Colonic mucosa (tissue), 4 donors: ENCODE measurements around the gene LCN15. TPM values are rescaled to one million over a fixed set of nuclear protein-coding genes. Genes with fewer than 3 reads are reported as not detected.

Experiments
- DNase-seq: peaks from one replicate; pipeline ENCODE4 v3.0.0-alpha.2; 2020
- H3K27ac ChIP-seq: fragments of 200-600 bp; one replicate; pipeline ENCODE4 v1.8.0; 2021
- H3K27me3 ChIP-seq: fragments of 200-600 bp; one replicate; pipeline ENCODE4 v1.8.0; 2021
- H3K36me3 ChIP-seq: fragments of 200-600 bp; one replicate; pipeline ENCODE4 v1.8.0; 2021
- H3K4me1 ChIP-seq: fragments of 200-600 bp; one replicate; pipeline ENCODE4 v1.8.0; 2021; ENCODE audit warnings: mild to moderate bottlenecking
- H3K4me3 ChIP-seq: fragments of 200-600 bp; one replicate; pipeline ENCODE4 v1.8.0; 2021
- H3K9ac ChIP-seq, 2 donors: one replicate each; pipeline ENCODE4 v1.7.0; 2013; ENCODE audit warnings: control low read depth in 2 of 2, low read depth in 2 of 2, low read length in 2 of 2
- H3K9me3 ChIP-seq: fragments of 200-600 bp; one replicate; pipeline ENCODE4 v1.8.0; 2021
- CTCF ChIP-seq: fragments of 200-600 bp; IDR thresholded peaks from one replicate; pipeline ENCODE4 v1.8.0; 2022; ENCODE audit warnings: antibody characterized with exemption, mild to moderate bottlenecking
- intact Hi-C: fragments of 100-400 bp; cut with DNase I; formaldehyde crosslinking; loops from one replicate; pipeline ENCODE4 v1.14.1; 2022
- total RNA-seq, 2 donors: library from RNA; stranded (reverse); fragmentation: NEBNext Ultra II Directional in 1 of 2; extraction: Animal tissue kit (Norgen Biotek cat#: 25700) in 1 of 2; gene quantifications; one replicate each; pipeline ENCODE4 v1.2.1, GENCODE V29; 2021
- donor health status: healthy.
- donor health status: DM: no; HTN: no; CAD: no.
- donor health status: DM: no; HTN: no; CAD: no.

LCN15 gene
- total RNA-seq, 2 donors from 2014 or later, result 3.4 TPM; not detected in 1

DNA sequence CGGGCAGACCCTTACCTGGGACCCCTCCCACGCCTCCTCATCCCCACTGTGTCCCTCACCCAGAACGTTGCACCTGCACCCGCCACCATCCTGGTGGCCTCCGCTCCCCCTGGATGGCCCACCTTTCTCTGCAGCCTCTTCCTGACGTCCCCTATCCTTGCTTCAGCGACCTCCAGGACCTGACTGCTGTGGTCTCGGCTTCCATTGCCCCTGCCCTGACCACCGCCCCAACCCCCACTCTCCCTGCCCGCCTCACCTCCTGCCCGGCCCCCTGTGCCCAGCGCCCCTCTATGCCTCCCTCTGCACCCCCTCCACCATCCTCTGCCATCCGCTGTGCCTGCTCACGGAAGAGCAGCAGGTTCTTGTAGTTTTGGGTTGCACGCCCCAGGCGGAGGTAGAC lies 23.8 kb downstream of the LCN15 start:
- TF ChIP-seq CTCF, result no peak
- Histone ChIP-seq H3K36me3 (no peaks in the 10 kb centered on the region), H3K27me3 (peaks cover 27% of the 10 kb centered on the region), H3K4me1 (no peaks in the 10 kb centered on the region), H3K27ac (no peak overlapping the region), H3K9ac (no peak overlapping the region), H3K9me3 (no peaks in the 10 kb centered on the region), H3K4me3 (no peak overlapping the region)
- DNase-seq, result no peak
- intact Hi-C loops, result no loop called here

DNA sequence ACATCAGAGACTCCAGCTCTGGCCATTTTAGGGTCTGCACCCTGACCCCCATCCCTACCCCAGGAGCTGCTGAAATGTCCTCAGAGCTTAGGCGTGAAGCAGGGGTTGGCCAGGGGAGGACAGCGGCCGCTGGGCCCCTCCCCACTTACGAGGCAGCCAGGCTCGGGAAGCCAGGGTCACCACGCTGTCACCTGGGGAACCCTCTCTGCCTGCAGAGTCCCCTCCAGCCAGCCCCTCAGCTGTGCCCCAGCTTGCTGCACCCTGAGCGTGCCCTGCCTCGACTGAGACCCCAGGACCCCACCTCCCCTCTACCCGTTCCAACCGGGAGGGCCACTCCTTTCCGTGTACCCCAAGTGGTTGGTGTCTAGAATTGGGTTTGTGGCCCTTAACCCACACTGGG lies 24.2 kb downstream of the LCN15 start:
- no peak overlapping the region for H3K4me3 ChIP-seq
- DNase-seq, result no peak
- H3K27ac ChIP-seq, result no peak overlapping the region
- intact Hi-C loops, result no loop called here
- H3K9me3 ChIP-seq, result no peaks in the 10 kb centered on the region
- peaks cover 27% of the 10 kb centered on the region for H3K27me3 ChIP-seq
- no peak for TF ChIP-seq CTCF
- H3K9ac ChIP-seq, result no peak overlapping the region
- H3K36me3 ChIP-seq, result no peaks in the 10 kb centered on the region
- H3K4me1 ChIP-seq, result no peaks in the 10 kb centered on the region

GRCh38 chr9:136739509-136739908 lies 24.8 kb downstream of the LCN15 start:
- no peak for TF ChIP-seq CTCF
- intact Hi-C loops, result no loop called here
- Histone ChIP-seq H3K9me3 (no peaks in the 10 kb centered on the region), H3K4me3 (no peak overlapping the region), H3K4me1 (no peaks in the 10 kb centered on the region), H3K27ac (no peak overlapping the region), H3K36me3 (no peaks in the 10 kb centered on the region), H3K9ac (no peak overlapping the region), H3K27me3 (peaks cover 27% of the 10 kb centered on the region)
- DNase-seq, result no peak

DNA sequence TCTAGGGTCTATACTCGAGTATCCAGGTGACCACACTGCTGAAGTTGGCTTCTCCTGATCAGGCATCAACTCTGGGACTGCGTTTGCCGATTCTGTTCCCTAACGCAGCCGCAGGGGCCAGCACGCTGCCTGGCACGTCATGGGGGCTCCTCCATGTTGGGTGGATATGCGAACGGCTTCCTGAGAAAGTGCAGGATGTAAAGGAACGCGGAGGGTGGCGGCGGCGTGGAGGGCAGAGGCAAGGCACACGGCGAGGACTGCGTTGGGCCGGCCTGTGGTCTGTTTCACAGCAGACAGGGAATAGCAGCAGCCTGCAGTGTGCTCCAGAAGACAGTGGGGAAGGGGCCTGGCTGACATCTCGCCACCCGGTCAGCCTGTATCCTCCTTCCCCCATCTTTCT lies 25.4 kb downstream of the LCN15 start:
- H3K36me3 ChIP-seq, result no peaks in the 10 kb centered on the region
- no peaks in the 10 kb centered on the region for H3K4me1 ChIP-seq
- no peak for DNase-seq
- no peaks in the 10 kb centered on the region for H3K9me3 ChIP-seq
- H3K4me3 ChIP-seq, result no peak overlapping the region
- TF ChIP-seq CTCF, result no peak
- intact Hi-C loops, result no loop called here
- H3K27ac ChIP-seq, result no peak overlapping the region
- no peak overlapping the region for H3K9ac ChIP-seq
- peaks cover 27% of the 10 kb centered on the region for H3K27me3 ChIP-seq

DNA sequence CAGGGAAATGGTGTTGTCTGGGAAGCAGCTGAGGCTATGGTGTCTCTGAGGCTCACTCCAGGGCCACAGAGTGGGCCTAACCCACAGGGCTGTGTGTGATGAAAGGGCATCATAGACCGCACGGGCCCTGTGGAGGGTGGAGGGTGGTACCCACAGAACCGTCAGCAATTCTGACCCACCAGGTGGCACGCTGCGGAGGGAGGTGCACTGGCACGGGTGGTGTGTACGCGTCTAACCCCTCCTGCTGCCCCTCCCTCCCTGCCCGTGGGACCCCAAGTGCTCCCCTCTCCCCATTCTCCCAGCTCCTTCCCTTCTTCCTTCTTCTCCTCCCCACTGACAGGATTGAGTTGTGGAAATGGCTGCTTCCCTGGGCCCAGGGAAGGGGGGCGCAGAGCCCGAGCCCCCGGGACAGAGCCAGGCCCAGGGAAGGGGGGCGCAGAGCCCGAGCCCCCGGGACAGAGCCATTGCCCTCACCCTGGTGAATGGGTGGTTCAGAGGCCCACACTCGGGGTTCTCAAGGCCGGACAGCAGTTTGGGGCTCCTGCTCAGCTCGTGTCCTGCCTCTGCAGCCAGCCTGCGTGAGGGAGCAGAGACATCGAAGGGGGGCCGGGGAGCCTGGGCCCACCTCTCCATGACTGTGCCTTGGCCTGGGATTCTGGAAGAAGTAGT lies 28.4 kb downstream of the LCN15 start:
- intact Hi-C loops, result no loop called here
- no peak overlapping the region for H3K4me3 ChIP-seq
- no peak for TF ChIP-seq CTCF
- H3K27ac ChIP-seq, result no peak overlapping the region
- peaks cover 4% of the 10 kb centered on the region for H3K27me3 ChIP-seq
- no peak overlapping the region for H3K9ac ChIP-seq
- H3K4me1 ChIP-seq, result no peaks in the 10 kb centered on the region
- H3K9me3 ChIP-seq, result no peaks in the 10 kb centered on the region
- H3K36me3 ChIP-seq, result no peaks in the 10 kb centered on the region
- no peak for DNase-seq
